ENCODE measurements around the gene RAPH1.

The RAPH1 gene

GRCh38 chr2:203489531-203489930, 45.6 kb downstream of the RAPH1 start:
- DNase-seq (ENCODE audit: low spot score): no peak

DNA sequence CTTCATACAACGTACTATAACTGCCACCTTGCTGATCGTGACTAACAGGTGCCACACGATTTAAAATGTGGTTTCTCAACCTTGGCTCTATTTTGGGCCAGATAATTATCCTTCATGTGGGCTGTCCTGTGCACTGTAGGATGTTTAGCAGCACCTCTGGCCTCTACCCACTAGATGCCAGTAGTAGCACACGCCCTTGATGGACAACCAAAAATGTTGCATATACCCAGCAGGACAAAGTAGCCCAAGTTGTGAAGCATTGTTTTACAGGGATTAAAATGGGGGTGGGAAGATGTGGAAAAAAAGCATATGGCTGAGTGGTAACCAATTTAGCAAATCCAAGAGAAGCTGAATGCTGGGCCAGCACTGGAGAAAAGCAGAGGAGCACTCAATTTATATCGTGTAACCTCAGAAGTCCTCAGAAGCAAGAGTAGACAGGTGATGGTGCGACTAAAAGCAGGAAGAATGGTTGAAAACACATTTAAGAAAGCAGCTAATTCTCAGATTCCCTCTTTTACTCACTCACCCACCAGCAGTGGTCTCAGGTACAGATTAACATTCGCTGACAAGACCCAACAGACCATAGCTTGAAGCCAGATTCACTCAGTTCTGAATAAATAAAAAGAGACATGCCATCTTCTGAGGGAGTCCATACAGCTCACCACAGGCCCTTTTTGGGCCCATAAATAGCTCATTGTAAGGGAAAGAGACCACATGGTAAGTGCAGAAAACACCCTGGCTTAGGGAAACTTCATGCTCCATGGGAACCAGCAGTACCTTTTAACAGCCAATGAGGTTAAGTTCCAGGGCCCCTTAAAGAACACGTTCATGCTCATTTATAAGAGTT, 50.6 kb downstream of the RAPH1 start:
- DNase-seq (ENCODE audit: low spot score): peak; percentile 56

- DNase-seq (ENCODE audit: low spot score): no peak
These were observed 54.5 kb downstream of the RAPH1 start for GRCh38 chr2:203480623-203481022.

- DNase-seq (ENCODE audit: low spot score): no peak
These were observed 58.2 kb downstream of the RAPH1 start for GRCh38 chr2:203476881-203477280.

GRCh38 chr2:203471323-203471722, 63.8 kb downstream of the RAPH1 start:
- no peak for DNase-seq (ENCODE audit: low spot score)

DNA sequence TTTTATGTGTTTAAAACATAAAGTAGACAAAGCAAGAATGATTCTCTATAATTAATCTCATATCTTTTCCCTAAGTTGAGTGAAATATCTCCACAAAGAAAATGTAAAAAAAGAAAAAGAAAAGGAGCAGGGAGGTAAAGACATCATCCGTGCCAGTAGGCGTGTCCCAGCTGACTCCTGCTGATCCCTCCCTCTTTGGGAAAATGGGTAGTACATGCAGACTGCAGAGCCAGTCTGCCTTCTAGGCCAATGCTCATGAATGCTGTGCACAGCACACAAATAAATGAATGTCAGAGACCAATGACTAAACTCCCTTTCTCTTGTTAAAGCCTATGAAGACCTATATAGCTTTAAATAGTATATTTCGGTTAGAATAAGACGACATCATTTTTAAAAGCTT, 64.7 kb downstream of the RAPH1 start:
- no peak for DNase-seq (ENCODE audit: low spot score)

DNA sequence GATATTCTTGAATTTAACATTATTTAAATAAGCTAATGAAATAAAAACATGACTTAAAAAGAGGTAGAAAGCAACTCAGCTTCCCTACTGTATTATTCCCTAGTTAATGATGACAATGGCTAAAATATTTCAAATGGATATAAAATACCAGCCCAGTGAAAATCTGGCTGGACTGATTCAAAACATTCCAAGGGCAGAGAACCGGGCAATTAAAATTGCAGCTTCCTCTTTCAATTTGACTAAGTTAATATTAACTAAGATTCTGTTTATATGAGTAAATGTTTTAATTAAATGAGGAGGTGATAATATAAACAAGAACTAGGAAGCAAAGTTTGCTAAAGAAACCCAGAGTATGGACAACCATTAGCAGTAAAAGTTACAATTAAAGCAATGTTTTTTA, 65.6 kb downstream of the RAPH1 start:
- no peak for DNase-seq (ENCODE audit: low spot score)

DNA sequence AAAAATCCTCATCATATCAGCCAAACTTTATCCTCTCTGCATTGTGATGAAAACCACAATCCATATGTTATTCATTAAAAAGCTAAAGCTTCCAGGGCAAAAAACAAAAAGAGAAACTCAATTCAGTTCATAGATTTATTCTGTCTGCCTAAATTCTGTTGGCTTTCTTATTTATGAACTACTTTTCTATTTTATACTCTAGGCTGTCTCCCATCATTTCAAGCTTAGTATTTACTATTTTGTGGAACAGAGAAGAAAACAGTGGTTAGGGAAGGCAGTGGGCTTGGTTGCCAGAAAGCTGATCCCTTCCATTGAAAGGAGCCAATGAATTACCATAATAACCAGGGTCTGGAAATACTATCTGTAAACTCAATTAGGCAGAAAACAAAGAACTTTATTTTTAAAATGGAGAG, 71.8 kb downstream of the RAPH1 start:
- DNase-seq (ENCODE audit: low spot score): no peak

- no peak for DNase-seq (ENCODE audit: low spot score)
These were observed 72.8 kb downstream of the RAPH1 start for GRCh38 chr2:203462308-203462707.

DNA sequence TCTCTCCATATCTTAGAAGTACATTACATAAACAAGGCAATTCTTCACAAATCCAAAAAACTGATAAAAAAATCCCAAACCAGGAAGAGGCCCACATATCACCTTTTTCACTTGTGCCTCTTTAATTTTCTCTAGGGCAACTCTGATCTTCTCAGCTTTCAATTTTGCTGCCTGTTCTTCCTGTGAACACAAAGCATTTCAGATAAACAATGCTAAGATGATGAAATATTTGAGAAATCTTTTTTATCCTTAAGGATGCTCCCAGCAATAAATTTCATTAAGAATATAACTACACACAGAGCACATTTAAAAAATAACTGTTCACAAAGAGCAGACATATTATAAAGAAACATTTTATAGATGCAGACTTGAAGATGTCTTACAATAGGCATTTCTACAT, 73.4 kb downstream of the RAPH1 start:
- DNase-seq (ENCODE audit: low spot score): no peak

DNA sequence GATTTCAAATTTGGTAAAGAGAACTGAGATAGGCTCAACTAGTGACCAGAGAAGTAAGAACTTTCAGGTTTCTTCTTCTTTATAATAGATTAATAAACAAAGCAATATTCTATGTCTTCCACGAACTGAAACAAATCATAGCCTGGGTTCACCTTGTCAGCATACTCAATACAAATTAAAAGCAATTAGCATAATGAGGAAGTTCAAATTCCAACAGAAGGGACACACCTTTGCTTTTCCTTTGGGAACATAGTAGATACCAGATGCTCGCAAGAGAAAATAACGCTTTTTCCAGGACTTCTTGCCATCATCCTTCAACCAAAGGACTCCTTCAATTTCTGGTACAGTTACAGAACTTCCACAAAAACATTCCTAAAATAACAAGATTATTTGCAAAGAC, 79.9 kb downstream of the RAPH1 start:
- DNase-seq (ENCODE audit: low spot score): no peak

DNA sequence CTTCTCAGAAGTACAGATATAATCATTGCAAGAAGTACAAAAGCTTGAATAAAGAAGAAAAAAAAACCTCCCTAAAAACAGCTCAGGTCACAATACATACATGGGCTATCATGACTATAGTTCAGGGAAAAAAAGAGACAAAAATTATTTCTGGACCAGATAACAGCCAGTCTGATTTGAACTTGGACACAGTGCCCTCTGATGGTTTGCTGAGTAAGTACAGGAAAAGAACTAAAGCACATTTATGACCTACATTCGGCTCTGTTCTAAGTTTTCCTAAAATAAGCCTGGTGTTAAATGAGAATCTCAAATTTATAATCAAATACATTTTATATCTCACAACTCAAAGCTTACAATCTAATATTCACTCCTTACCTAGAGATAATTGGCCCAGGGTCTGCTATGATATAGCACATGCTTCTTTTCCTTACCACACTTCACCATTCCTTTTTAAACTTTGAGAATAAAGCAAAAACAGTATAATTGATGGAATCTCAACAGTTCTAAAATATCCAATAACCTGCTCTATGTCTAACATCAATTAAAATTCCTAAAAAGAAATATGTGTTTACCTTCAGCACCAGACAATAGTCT, 81.1 kb downstream of the RAPH1 start:
- DNase-seq (ENCODE audit: low spot score): peak; percentile 78

- DNase-seq (ENCODE audit: low spot score): no peak
These were observed 83.4 kb downstream of the RAPH1 start for GRCh38 chr2:203451689-203452088.

DNA sequence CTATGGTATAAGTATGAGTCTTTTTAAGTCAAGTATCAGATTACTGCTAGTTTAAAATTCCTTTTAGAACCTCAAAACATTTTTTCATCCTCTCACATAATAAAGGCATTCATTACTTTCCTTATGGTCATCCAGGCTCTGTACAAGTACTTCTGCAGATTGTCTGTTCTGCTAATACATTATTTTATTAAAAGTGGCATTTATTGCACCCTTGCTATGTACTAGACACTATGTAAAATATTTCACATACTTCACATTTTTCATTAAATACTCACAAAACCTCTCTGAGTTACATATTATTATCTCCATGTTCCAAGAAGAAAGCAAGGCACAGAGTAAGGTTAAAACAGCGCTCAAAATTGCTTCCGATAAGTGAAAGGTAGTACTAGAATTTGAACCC, 84.1 kb downstream of the RAPH1 start:
- DNase-seq (ENCODE audit: low spot score): no peak

GRCh38 chr2:203450561-203450960, 84.5 kb downstream of the RAPH1 start:
- DNase-seq (ENCODE audit: low spot score): no peak

DNA sequence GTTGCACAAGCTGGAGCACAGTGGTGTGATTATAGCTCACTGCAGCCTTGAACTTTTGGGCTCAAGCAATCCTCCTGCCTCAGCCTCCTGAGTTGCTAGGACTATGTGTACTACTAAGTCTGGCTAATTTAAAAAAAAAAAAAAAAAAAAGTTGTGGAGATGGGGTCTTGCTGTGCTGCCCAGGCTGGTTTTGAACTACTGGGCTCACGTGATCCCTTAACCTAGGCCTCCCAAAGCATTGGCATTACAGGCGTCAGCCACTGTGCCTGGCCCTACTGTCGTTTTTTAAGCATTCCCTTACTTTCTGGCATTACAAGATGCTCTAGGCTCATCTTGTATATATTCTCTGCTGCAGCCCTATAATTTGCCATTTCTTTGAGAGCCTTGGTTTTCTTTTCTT, 88.3 kb downstream of the RAPH1 start:
- DNase-seq (ENCODE audit: low spot score): no peak

DNA sequence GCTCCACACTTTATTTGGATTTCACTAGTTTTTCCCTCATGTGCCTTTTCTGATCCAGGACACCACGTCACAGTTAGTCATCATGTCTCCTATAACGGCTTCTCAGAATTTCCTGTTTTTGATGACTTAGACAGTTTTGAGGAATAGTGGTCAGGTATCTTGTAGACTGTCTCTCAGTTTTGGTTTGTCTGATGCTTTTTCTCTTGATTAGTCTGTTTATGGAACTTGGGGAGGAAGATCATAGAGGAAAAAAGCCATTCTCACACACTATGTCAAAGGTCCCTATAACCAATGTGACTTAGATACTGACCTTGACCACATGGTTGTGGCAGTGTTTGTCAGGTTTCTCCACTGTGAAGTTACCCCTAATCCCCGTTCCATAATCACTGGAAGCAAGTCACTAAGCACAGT, 89.0 kb downstream of the RAPH1 start:
- DNase-seq (ENCODE audit: low spot score): peak; percentile 68

DNA sequence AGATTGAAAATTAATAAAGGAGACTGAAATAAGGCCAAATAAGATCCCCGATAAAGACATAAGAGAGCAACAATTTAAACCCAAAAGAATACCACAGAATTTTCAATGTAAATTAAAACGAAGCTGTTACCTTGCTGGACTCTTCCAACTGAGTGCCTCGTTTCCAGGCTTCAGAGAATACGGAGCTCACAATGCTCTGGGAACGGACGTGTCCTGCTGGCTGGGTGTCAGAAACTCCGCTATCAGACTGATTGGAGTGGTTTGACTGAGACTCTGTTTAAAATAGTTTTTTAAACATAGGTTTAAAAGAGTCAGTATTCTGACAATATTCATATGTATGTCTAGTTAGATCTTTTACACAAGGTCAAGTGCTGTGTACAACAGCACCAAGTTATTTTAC, 90.4 kb downstream of the RAPH1 start:
- DNase-seq (ENCODE audit: low spot score): no peak

DNA sequence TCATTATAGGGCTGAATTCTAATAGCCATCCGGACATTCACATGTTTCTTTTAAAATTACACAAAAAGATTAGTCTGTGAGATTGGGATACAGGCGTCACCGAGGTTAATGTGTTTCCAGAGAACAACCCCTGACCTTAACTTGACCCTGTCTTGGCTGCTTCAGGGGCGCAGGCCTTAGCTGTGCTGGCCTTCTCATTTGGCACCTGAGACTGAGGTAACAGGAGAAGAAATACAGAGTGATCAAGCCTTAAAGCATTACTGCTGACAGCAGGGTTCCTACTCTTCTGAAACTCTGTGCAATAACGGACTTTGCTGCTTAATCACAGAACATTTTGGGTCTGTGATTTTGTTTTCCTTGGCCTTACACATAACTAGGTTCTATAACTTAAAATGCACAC, 92.6 kb downstream of the RAPH1 start:
- no peak for DNase-seq (ENCODE audit: low spot score)

DNA sequence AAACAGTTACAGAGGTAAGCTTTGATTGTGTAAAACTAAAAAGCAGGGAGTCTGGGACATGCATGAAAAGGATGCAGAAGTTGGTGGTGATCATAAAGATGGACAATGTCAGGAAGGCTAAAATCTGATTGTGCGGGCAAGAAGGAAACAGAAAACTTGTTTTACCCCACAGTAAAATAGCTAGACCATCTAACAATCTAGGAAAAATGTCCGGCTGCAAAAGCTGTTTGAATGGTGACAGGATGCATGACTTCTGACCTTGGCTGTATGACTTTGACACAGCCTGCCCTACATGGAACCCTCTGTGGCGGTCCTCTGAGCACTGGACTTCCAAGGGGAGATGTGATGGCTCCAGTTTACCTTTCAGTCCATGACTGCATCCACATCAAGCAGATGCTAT, 93.6 kb downstream of the RAPH1 start:
- no peak for DNase-seq (ENCODE audit: low spot score)

DNA sequence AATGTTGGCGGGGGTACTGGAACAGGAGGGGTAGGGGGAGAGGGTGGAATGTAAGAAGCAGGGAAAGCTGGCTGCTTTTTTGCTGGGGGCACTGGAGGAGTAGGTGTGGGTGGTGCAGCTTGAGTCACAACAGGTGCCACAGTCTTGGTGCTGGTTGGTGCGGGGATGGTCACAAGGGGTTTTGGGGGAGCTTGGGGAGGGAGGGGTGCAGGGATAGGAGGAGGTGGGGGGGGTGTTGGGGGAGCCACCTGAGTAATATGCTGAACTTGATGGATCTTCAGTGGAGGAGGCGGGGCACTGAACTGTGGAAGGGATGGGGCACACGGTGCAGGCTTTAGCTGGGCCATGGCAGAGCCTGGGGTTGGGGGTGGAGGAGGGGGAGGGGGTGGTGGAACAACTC, 94.4 kb downstream of the RAPH1 start:
- DNase-seq (ENCODE audit: low spot score): no peak

- no peak for DNase-seq (ENCODE audit: low spot score)
These were observed 96.6 kb downstream of the RAPH1 start for GRCh38 chr2:203438528-203438927.

DNA sequence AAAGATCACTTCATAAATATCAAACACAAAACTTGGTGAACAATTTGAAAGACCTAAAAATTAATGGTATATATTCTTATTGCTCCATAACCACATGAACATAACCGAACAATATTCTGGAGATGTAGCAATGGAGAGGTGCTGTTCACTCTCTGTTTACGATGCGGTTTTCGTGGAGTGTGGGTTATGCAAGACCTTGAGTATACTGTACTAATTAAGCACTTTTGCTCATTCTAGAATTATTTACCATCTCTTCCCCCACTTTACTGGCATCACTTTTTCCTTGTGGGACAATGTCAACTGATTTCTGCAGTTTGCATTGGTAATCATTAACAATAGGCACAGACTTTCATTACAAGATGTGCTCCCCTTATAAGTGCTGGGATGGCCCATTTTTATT, 97.6 kb downstream of the RAPH1 start:
- no peak for DNase-seq (ENCODE audit: low spot score)

DNA sequence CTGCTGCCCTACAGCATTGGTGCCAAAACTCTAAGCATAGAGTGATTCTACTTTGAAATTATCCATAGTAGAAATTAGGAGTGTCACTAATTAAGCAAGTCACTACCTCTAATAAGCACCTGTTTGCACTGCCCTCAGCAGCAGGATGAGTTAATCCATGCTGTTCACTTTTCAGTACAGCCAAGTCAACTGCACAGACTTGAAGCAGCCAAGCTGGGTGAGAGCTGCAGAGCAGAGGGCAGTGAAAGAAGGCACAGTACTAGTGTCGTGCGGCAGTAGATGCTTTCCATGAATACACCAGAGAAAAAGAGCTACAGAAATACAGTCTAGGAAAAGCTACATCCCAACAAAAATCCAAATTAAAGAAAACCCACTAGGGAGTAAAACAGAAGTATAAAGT, 98.6 kb downstream of the RAPH1 start:
- no peak for DNase-seq (ENCODE audit: low spot score)

All from RKO (cell line).